Uterus (tissue), 4 donors: Measurements from ENCODE around the gene CMTM6. TPM values are rescaled to one million over a fixed set of nuclear protein-coding genes. Genes with fewer than 3 reads are reported as not detected.

Source experiments
- DNase-seq, 2 donors: peaks; one replicate each; pipeline ENCODE4 v3.0.0-alpha.2; 2019 to 2020
- H3K27ac ChIP-seq, 2 donors: fragments of 200-600 bp; sonication (generic); 1 replicate in 1 of 2; 2 replicates in 1 of 2; pipeline ENCODE4 v1.5.1; 2016 to 2018
- H3K27me3 ChIP-seq, 2 donors: fragments of 200-600 bp; sonication (generic); one replicate each; pipeline ENCODE4 v1.5.1; 2018 to 2019; ENCODE audit warnings: control low read depth in 1 of 2
- H3K36me3 ChIP-seq, 2 donors: fragments of 200-600 bp; sonication (generic); one replicate each; pipeline ENCODE4 v1.5.1; 2019; ENCODE audit warnings: control low read depth in 1 of 2
- H3K4me1 ChIP-seq, 2 donors: fragments of 200-600 bp; sonication (generic); one replicate each; pipeline ENCODE4 v1.5.1; 2018 to 2019; ENCODE audit warnings: control low read depth in 1 of 2
- H3K4me3 ChIP-seq, 2 donors: fragments of 200-600 bp; sonication (generic); 1 replicate in 1 of 2; 2 replicates in 1 of 2; pipeline ENCODE4 v1.5.1; 2018 to 2019; ENCODE audit warnings: mild to moderate bottlenecking in 1 of 2
- H3K9me3 ChIP-seq, 2 donors: fragments of 200-600 bp; sonication (generic); one replicate each; pipeline ENCODE4 v1.5.1; 2019; ENCODE audit warnings: control low read depth in 1 of 2
- CTCF ChIP-seq, 4 experiments: fragments of 200-600 bp in 2 of 4; fragments of 450-650 bp in 2 of 4; sonication (generic) in 2 of 4; IDR thresholded peaks; one replicate each; pipeline ENCODE4 v1.5.1; 2016 to 2019; ENCODE audit warnings: antibody characterized with exemption in 4 of 4, mild to moderate bottlenecking in 2 of 4, moderate library complexity in 1 of 4
- POLR2A ChIP-seq, 2 donors: fragments of 450-650 bp; IDR thresholded peaks; one replicate each; pipeline ENCODE4 v1.6.1; 2016; ENCODE audit warnings: antibody characterized with exemption in 2 of 2, mild to moderate bottlenecking in 1 of 2, moderate library complexity in 1 of 2
- intact Hi-C: fragments of 100-400 bp; cut with DNase I; formaldehyde crosslinking; loops from one replicate; pipeline ENCODE4 v1.15.1; 2023; ENCODE audit warnings: low total_unique reads
- total RNA-seq, 4 donors: library from RNA; depleted of rRNA in 3 of 4; stranded (reverse); fragments of >200 nt in 3 of 4; gene quantifications; one replicate each; pipeline versions ENCODE4 v1.1.0 to v1.2.4, GENCODE V29; 2014 to 2023
- donor health status: DM: yes; HTN: yes; CAD: no.

CMTM6 gene
- total RNA-seq, 4 donors from 2014 or later: 12.8 to 118 (median 52.4) TPM

GRCh38 chr3:32544894-32545293, 42.2 kb upstream of the CMTM6 start:
- no peak for TF ChIP-seq POLR2A (IDR thresholded peaks at IDR 0.05)
- no peak for TF ChIP-seq CTCF (IDR thresholded peaks at IDR 0.05)
- Histone ChIP-seq H3K27me3 (no peaks in the 10 kb centered on the region), H3K27ac (no peak overlapping the region), H3K36me3 (no peaks in the 10 kb centered on the region), H3K9me3 (no peaks in the 10 kb centered on the region), H3K4me3 (no peak overlapping the region), H3K4me1 (no peaks in the 10 kb centered on the region)
- intact Hi-C loops: no loop called here
- no peak for DNase-seq

- TF ChIP-seq CTCF (IDR thresholded peaks at IDR 0.05) (no peak), POLR2A (IDR thresholded peaks at IDR 0.05) (no peak)
- H3K4me3 ChIP-seq: no peak overlapping the region
- no peaks in the 10 kb centered on the region for H3K27me3 ChIP-seq
- no peak overlapping the region for H3K27ac ChIP-seq
- intact Hi-C loops: no loop called here
- no peaks in the 10 kb centered on the region for H3K36me3 ChIP-seq
- H3K9me3 ChIP-seq: no peaks in the 10 kb centered on the region
- DNase-seq: no peak
- H3K4me1 ChIP-seq: no peaks in the 10 kb centered on the region
Observed at GRCh38 chr3:32542807-32543206, 40.2 kb upstream of the CMTM6 start.

GRCh38 chr3:32540899-32541298, 38.2 kb upstream of the CMTM6 start:
- no peak for TF ChIP-seq CTCF (IDR thresholded peaks at IDR 0.05)
- no peak for TF ChIP-seq POLR2A (IDR thresholded peaks at IDR 0.05)
- no peak overlapping the region for H3K27ac ChIP-seq
- no peak for DNase-seq

GRCh38 chr3:32532434-32532833, 29.8 kb upstream of the CMTM6 start:
- intact Hi-C loops: no loop called here
- Histone ChIP-seq H3K4me3 (no peak overlapping the region), H3K9me3 (no peaks in the 10 kb centered on the region), H3K27ac (no peak overlapping the region), H3K36me3 (no peaks in the 10 kb centered on the region), H3K4me1 (no peaks in the 10 kb centered on the region), H3K27me3 (no peaks in the 10 kb centered on the region)
- TF ChIP-seq POLR2A (IDR thresholded peaks at IDR 0.05) (no peak), CTCF (IDR thresholded peaks at IDR 0.05) (no peak)
- DNase-seq: no peak

More at GRCh38 chr3:32540899-32541298, 38.2 kb upstream of the CMTM6 start:
- no peaks in the 10 kb centered on the region for H3K4me1 ChIP-seq
- H3K36me3 ChIP-seq: no peaks in the 10 kb centered on the region
- H3K27me3 ChIP-seq: no peaks in the 10 kb centered on the region
- H3K9me3 ChIP-seq: no peaks in the 10 kb centered on the region
- intact Hi-C loops: no loop called here
- H3K4me3 ChIP-seq: no peak overlapping the region

GRCh38 chr3:32531010-32531647, 28.5 kb upstream of the CMTM6 start:
- no peaks in the 10 kb centered on the region for H3K36me3 ChIP-seq
- DNase-seq: no peak

More at GRCh38 chr3:32531010-32531647, 28.5 kb upstream of the CMTM6 start:
- no peak for TF ChIP-seq POLR2A (IDR thresholded peaks at IDR 0.05)
- no peak for TF ChIP-seq CTCF (IDR thresholded peaks at IDR 0.05)
- Histone ChIP-seq H3K4me3 (no peak overlapping the region), H3K27ac (no peak overlapping the region), H3K27me3 (no peaks in the 10 kb centered on the region), H3K4me1 (no peaks in the 10 kb centered on the region), H3K9me3 (no peaks in the 10 kb centered on the region)
- intact Hi-C loops: no loop called here
